KOPT-K1 (cell line): ENCODE results near the gene RAB9A.
"Not testable (repeated sequence)": the region's sequence is repeated elsewhere in the genome, so short reads cannot be mapped to it uniquely, and the experiment has no call there.

Experiments
- H3K27ac ChIP-seq: fragments of 200-600 bp; sonication (generic); 2 replicates; pipeline ENCODE4 v1.5.1; 2016; ENCODE audit warnings: antibody characterized with exemption, mild to moderate bottlenecking, low read depth, low read length; ENCODE audit not compliant: poor library complexity, severe bottlenecking
- H3K36me3 ChIP-seq: fragments of 200-600 bp; sonication (generic); 2 replicates; pipeline ENCODE4 v1.5.1; 2017; ENCODE audit warnings: antibody characterized with exemption, mild to moderate bottlenecking, low read length, moderate library complexity; ENCODE audit not compliant: insufficient read depth
- H3K9me3 ChIP-seq: fragments of 200-600 bp; sonication (generic); 2 replicates; pipeline ENCODE4 v1.5.1; 2017; ENCODE audit warnings: antibody characterized with exemption, low read length, mild to moderate bottlenecking; ENCODE audit not compliant: insufficient read depth, poor library complexity, severe bottlenecking

Gene RAB9A, protein sequence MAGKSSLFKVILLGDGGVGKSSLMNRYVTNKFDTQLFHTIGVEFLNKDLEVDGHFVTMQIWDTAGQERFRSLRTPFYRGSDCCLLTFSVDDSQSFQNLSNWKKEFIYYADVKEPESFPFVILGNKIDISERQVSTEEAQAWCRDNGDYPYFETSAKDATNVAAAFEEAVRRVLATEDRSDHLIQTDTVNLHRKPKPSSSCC

DNA sequence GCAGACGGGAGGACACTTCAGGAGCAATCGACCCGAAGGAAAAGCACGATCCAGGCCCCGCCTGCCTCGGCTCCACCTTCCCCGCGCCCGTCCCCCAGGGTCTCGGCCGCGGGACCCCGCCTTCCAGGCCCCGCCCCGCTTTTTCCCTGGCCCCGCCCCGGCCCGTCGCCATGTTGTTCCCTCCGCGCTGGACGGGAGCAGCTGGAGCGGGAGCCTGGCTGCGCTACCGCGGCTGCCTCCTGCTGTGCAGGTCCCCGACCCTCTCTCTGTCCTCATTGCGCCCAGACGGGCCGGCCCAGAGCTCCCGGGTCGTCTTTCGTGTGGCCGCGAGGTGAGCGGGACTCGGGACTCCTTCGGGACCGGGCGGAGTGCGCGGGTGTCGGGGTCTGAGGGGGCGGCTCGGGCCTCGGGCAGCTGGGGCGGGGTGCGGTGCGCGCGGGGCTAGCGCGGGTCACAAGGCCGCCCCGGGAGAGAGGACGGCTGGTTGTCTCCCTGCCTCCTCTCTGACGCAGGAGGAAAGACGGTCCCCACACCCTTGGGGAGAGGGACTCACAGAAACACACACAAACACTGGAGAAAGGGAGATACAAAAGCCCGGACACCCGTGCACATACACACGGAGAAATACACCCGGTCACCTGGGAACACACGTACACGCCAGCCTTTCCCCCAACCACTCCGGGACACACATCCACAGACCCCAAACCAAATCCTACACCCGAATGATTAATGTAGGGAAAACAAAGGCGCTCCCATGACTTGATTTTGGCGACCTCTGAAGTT, at the start of gene RAB9A:
Gene RAB9A, plus strand, starts transcription at position 171 of the 783 bp plus-strand sequence. CDS start 19,619 bp downstream, outside the sequence.
- Histone ChIP-seq H3K27ac (peak within 1 kb of the TSS; percentile 67), H3K9me3 (no peaks in the 10 kb centered on the region), H3K36me3 (no peaks in the 10 kb centered on the region)

DNA sequence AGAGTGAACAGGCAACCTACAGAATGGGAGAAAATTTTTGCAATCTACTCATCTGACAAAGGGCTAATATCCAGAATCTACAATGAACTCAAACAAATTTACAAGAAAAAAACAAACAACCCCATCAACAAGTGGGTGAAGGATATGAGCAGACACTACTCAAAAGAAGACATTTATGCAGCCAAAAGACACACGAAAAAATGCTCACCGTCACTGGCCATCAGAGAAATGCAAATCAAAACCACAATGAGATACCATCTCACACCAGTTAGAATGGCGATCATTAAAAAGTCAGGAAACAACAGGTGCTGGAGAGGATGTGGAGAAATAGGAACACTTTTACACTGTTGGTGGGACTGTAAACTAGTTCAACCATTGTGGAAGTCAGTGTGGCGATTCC, 47.2 kb upstream of the RAB9A start:
- H3K9me3 ChIP-seq, H3K27ac ChIP-seq, H3K36me3 ChIP-seq: not testable (repeated sequence)

DNA sequence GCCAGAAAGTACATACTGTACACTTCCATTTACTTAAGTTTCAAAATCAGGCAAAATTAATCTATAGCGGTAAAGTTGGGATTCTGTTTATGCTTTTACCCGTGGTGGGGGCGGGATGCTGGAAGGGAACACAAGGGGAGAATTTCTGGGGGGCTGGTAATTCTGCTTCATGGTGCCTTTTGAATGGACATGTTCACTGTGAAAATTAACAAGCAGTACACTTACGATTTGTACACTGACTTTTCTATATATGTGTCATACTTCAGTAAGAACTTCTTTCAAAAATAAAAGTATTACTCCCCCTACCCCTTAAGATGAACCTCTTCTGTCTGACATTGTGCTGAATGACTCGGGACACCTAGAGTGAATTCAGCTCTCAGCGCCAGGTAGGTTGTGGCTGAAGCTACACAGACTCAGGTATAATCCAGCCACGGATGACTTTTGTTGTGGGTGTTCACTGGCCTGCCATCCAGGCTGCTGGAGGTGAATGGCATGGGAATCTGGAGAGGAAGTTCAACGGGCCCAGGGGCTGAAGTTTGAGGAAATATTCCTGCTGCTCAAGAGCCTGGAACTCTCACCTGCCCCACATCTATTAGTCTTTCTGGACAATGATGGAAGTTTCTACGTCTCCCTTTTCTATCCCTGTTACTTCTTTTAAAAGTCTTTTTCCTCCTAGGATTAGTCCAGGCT, 43.3 kb upstream of the RAB9A start:
- no peak overlapping the region for H3K27ac ChIP-seq
- no peaks in the 10 kb centered on the region for H3K9me3 ChIP-seq
- no peaks in the 10 kb centered on the region for H3K36me3 ChIP-seq

DNA sequence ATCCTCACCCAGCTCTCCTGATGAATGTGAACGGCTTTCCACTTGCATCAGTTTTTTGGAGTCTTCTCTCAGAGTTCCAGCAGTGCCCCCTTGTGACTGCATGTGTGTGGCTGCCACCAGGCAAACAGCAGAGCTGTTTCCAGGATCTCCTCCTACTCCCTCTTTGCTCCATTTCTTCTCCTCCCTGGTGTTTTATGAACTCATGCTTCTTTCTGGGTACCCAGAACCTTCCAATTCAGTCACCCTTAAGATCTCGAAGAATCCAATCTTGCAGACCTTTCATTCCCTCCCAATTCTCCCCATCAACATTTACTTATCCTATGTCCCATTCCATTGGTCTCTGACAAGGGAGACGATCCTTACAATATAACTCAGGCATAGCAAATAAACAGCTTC, 42.8 kb upstream of the RAB9A start:
- Histone ChIP-seq H3K36me3 (no peaks in the 10 kb centered on the region), H3K9me3 (no peaks in the 10 kb centered on the region), H3K27ac (no peak overlapping the region)

DNA sequence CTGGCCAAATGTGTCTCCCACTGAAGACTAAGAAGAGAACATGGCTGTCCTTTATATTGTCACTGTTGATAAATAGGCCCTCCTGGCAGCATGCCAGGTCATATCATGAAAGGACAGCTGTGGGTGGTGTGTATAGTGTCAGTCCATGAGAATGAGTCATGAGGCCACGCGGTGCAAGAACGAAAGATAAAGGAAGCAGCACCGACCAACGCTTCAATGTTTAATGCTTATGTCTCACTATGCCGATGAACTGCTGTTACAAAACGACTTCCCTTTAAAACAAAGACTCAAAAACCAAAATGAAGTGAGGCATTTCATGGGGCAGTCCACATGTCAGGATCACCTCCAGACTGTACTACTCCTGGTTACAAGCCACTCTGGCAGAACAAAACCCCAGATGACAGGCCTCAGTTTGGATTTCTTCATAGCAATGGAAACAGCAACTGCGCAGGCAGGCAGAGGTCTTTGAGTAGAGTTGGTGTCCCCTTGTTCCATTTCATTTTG, 41.2 kb upstream of the RAB9A start:
- H3K27ac ChIP-seq, result no peak overlapping the region
- no peaks in the 10 kb centered on the region for H3K36me3 ChIP-seq
- H3K9me3 ChIP-seq, result no peaks in the 10 kb centered on the region

DNA sequence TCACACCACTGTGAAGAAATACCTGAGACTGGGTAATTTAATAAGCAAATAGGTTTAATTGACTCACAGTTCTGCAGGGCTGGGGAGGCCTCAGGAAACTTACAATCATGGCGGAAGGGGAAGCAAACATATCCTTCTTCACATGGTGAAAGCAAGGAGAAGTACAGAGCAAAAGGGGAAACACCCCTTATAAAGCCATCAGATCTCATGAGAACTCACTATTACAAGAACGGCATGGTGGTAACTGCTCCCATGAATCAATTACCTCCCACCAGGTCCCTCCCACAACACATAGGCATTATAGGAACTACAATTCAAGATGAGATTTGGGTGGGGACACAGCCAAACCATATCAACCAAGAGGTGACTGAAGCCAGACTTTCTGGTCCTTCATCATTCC, 40.6 kb upstream of the RAB9A start:
- not testable (repeated sequence) for H3K9me3 ChIP-seq, H3K27ac ChIP-seq

DNA sequence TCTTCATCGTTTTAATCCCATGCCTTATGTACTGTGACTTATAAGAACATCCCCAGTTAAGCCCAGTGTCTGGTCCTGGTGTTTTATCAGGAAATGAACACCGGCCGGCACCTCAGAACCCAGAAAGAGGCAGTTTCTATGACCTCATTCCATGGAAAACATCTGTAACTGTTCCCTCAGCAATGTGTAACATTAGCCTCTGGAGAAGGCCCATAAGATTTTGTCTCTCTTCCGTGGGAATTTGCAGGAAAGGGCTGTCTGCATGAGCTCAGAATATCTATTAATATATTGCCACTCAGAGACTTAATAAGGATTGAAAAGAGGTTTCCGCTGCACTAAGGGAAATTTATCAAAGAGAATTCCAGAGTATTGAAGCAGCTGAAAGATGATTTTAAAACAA, 39.1 kb upstream of the RAB9A start:
- H3K27ac ChIP-seq, result no peak overlapping the region
- H3K36me3 ChIP-seq, result no peaks in the 10 kb centered on the region
- no peaks in the 10 kb centered on the region for H3K9me3 ChIP-seq

More for the DNA sequence above, 40.6 kb upstream of the RAB9A start:
- H3K36me3 ChIP-seq, result not testable (repeated sequence)

DNA sequence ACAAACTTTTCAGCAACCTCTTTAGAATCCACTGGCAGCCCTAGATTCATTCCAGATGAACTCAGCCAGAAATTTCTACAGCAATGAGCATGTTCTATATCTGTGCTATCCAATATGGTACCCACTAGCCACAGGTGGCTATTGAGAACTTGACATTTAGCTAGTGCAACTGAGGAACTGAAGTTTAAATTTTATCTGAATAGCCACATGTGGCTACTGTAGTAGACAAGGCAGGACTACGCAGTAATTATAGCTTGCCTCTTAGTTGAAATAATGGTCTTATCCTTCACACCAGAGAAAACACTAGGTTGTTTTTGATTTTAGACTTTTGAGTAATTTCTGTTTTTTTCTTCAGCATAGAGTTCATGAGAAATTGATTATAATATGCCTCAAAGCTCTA, 38.6 kb upstream of the RAB9A start:
- H3K36me3 ChIP-seq, result no peaks in the 10 kb centered on the region
- no peaks in the 10 kb centered on the region for H3K9me3 ChIP-seq
- H3K27ac ChIP-seq, result no peak overlapping the region

DNA sequence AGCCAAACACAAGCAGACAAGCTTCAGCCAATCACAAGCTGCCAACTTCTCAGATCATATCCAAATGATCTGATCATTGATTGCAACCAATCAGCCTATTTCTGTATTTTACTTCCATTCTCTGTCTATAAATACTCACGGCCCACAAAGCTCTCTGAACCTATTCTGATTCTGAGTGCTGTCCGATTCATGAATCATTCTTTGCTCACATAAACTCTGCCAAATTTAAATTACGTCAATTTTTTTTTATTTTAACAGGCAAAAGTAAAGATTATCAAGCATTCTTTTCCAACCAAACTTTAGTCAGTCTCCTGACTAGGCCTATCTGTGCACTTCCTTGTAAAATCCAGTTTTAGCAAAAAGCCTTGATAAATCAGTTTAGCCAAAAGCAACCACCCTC, 37.8 kb upstream of the RAB9A start:
- no peaks in the 10 kb centered on the region for H3K36me3 ChIP-seq
- no peaks in the 10 kb centered on the region for H3K9me3 ChIP-seq
- H3K27ac ChIP-seq, result no peak overlapping the region

DNA sequence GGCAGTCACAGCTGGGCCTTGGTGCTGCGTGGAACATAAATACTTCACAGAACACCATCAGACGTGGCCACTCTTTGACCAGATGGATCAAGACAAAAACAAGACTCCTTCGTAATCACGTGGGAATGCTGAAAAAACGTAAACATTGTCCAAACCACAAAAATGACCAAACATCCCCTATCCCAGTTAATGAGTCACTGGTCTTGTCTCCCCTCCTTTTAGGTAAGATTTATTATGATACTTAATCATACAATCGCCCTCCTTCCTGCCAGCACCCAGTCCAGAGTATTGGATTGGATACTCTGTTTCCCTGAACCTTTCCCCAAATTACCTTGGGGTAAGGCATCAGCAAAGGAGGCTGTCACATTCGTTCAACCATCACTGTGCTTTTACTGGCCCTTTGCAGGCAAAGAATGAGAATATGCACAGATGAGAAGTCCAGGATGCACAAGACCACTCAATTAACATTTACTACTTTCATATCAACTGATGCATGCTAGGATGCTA, 36.6 kb upstream of the RAB9A start:
- no peaks in the 10 kb centered on the region for H3K9me3 ChIP-seq
- H3K27ac ChIP-seq, result peak overlapping the region; percentile 81
- no peaks in the 10 kb centered on the region for H3K36me3 ChIP-seq

DNA sequence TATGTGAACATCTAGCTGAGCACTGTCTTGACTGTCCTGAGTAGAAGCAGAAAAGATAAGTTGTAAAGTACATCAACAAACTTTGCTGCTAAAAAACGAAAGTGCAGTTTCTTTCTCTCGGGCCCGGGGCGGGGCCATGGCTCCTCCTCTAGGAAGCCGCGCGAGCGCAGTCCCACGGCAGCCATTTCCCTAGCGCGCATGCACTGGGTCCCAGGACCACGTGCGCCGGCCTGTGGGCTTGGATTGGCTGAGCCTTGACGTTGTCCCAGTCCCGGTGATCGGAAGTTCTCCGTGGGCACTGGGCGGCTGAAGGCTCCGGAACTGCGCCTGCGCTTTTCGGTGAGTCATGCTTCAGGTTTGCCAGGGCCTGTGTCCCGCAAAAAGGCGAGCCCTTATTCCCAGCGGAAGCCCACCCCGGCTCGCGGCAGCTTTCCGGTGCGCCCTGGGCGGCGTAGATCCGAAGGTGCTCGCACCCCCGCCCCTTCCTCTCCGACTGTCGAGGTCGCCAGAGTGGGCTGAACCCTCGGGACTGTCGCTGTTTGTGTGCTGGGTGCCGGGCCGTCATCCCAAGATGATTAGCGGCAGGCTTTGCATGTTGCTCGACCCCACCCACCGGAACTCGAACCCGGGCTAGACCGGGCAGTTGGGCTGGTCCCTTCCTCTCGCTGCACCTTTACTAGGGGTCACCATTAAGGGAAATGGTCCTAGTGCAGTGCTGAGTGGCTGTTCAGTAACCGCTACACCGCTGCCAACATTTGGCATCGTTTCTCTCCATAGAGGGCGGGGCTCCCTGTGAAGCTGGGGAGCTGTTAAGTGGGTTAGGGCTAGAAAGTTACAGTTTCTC, 35.9 kb upstream of the RAB9A start, which contains the start of gene TCEANC:
Gene TCEANC, plus strand, starts transcription at position 292 of the 844 bp plus-strand sequence. CDS start 9,368 bp downstream, outside the sequence.
- peak within 1 kb of the TSS; percentile 81 for H3K27ac ChIP-seq
- no peaks in the 10 kb centered on the region for H3K9me3 ChIP-seq
- H3K36me3 ChIP-seq, result no peaks in the 10 kb centered on the region

DNA sequence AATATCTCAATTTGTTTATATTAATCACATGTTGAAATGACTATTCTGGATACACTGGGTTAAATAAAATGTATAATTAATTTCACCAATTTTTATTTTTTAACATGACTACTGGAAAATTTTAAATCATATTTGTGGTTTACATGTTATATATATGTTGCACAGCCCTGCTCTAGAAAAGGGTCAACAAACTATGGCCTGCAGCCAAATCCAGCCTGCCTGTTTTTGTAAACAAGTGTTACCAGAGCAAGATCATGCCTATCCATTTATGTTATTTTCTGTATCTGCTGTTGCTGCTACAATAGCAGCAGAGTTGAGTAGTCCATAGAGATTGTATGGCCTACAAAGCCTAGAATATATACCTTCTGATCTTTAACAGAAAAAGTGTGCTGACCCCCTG, 34.8 kb upstream of the RAB9A start:
- Histone ChIP-seq H3K9me3 (no peaks in the 10 kb centered on the region), H3K36me3 (no peaks in the 10 kb centered on the region), H3K27ac (peak overlapping the region; percentile 81)

DNA sequence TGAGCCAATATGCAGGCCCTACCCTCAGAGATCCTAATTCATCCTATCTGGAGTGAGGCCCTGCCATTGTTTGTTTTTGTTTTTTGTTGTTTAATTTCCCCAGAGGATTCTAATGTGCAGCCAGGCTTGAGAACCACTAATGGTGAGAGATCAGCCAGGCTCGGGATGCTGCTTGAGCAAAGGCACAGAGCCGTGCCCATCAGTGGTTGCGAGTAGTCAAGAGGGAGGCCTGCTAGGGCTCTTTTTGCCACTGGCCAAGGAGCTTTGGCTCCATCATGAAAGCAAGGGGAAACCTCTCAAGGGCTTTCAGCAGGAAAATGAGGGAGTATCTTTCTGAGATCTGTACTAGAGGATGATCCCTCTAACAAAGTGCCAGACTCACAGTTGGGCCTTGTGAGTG, 33.3 kb upstream of the RAB9A start:
- Histone ChIP-seq H3K36me3 (no peaks in the 10 kb centered on the region; the same call in 1 of the 2 replicates), H3K27ac (no peak overlapping the region), H3K9me3 (no peaks in the 10 kb centered on the region)

DNA sequence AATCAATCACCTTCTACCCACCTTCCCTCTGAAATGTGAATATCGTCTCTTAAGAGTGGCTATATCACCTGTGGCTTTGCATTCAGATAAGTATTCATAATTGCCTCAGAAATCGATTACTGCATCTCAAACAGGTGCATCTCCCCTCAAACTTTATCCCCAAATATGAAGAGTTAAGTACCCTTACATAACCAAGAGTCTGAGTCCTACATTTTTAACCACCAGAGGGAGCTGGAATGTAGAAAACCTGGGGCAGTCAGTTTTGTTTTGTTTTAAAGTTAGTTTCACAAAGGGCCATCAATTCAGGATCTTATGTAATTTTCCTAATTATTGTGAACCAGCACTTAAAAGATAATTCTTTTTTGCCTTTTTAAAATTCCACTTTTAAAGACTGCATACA, 30.3 kb upstream of the RAB9A start:
- no peaks in the 10 kb centered on the region for H3K9me3 ChIP-seq
- peak overlapping the region; percentile 14 for H3K27ac ChIP-seq
- H3K36me3 ChIP-seq, result peaks cover 16% of the 10 kb centered on the region
